Measurements from ENCODE around the gene IFIT1.
"Not testable (repeated sequence)": the region's sequence is repeated elsewhere in the genome, so short reads cannot be mapped to it uniquely, and the experiment has no call there.

The IFIT1 gene

DNA sequence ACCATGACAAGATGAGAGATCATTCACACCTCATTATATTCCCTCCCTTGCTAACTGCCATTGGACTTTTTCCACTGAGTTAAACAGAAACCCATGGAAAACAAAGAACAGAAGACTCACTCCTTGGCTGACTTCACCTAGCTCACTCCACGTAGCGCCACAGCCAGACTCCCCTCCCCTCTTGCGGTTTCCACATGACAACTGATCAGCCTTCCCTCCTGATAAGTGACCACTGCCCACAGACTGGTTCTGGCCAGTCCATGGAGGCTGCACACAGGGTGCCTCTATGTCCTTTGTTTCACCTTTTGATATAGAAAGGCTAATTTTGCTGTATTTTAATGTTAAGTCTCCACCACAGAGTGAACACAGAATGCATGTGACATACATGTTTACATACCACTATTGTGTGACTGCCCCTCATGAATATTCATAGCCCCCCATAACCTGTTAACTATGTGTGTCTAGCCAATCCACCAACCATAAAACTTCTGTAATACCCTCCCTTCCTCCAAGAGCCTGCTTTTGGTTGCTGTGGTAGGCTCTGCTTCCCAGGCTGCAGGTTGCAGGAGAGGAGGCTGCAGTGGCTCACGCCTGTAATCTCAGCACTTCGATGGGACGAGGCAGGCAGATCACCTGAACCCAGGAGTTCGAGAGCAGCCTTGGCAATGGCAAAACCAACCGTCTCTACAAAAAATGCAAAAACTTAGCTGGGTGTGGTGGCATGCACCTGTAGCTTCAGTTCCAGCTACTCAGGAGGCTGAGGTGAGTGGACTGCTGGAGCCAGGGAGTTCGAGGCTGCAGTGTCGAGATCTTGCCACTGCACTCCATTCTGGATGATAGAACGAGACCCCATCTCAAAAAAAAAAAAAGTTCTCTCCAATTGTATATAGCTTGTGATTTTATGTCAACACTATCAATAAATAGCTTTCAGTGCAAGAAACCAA, 12.0 kb downstream of the IFIT1 start:
- no peak for DNase-seq

DNA sequence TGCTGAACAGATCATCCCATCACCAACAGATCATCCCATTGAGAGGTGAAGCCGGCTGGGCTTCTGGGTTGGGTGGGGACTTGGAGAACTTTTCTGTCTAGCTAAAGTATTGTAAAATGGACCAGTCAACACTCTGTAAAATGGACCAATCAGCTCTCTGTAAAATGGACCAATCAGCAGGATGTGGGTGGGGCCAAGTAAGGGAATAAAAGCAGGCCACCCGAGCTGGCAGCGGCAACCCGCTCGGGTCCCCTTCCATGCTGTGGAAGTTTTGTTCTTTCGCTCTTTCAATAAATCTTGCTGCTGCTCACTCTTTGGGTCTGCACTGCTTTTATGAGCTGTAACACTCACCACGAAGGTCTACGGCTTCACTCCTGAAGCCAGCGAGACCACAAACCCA, 13.8 kb downstream of the IFIT1 start:
- not testable (repeated sequence) for DNase-seq

GRCh38 chr10:89407792-89408191, 15.4 kb downstream of the IFIT1 start:
- not testable (repeated sequence) for DNase-seq

GRCh38 chr10:89409282-89409681, 16.9 kb downstream of the IFIT1 start:
- not testable (repeated sequence) for DNase-seq

DNA sequence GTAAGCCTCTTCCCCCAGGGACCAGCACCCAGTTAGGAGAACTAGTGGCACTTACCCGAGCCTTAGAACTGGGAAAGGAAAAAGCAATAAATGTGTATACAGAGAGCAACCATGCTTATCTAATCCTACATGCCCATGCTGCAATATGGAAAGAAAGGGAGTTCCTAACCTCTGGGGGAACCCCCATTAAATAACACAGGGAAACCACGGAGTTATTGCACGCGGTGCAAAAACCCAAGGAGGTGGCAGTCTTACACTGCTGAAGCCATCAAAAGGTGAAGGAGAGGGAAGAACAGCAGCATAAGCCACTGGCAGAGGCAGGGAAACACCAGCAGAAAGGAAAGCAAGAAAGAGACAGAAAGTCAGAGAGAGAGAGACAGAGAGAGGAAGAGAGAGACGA, 18.1 kb downstream of the IFIT1 start:
- DNase-seq: peak; percentile 48

- not testable (repeated sequence) for DNase-seq
Measured at GRCh38 chr10:89411135-89411534, 18.7 kb downstream of the IFIT1 start.

DNA sequence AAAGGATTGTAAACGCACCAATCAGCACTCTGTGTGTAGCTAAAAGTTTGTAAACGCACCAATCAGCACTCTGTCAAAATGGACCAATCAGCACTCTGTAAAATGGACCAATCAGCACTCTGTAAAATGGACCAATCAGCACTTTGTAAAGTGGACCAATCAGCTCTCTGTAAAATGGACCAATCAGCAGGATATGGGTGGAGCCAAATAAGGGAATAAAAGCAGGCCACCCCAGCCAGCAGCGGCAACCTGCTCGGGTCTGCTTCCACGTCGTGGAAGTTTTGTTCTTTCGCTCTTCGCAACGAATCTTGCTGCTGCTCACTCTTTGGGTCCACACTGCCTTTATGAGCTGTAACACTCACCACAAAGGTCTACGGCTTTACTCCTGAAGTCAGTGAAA, 19.9 kb downstream of the IFIT1 start:
- DNase-seq: not testable (repeated sequence)

GRCh38 chr10:89413398-89413912, 21.0 kb downstream of the IFIT1 start:
- no peak for DNase-seq

DNA sequence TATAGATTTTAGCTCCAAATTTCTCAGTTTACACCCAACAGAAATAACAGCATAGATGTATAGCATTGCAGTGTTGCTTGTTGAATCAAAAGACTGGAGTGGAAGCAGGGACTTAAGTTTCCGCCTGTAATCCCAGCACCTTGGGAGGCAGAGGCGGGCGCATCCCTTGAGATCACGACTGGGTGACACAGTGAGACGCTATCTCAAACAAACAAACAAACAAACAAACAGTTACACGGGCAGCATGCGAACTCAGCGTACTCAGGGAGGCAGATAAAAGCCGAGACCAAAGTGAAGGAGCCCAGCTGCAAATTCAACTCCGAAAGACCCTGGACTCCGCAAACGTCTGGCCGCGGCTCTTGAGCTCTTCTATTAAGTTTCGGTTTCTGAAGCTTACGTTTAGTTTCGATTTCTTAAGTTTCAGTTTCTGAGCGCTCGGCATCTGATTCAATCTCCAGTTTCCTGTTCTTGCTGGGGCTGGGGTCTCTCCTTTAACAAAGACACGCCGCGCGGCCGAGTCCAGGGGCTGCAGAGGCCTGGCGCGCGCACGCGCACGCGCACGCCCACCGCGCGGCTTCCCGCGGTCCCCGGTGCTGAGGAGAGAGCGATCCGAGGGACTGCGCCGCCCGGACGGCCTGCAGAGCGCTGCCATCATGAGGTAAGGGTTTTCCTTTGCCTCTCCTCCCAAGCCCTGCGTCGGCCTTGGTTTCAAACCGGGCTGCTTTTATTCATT, 21.9 kb downstream of the IFIT1 start, which contains the start of gene IFIT5:
TSS of gene IFIT5 (plus strand) at position 423 of the 733 bp plus-strand sequence. CDS start at position 654, 231 bp downstream.
- peak; percentile 95 for DNase-seq

- DNase-seq: peak; percentile 65
Measured at GRCh38 chr10:89414879-89415821, 22.7 kb downstream of the IFIT1 start.

- no peak for DNase-seq
Measured at GRCh38 chr10:89416465-89416864, 24.0 kb downstream of the IFIT1 start.

- DNase-seq: no peak
Measured at GRCh38 chr10:89419548-89419947, 27.1 kb downstream of the IFIT1 start.

GRCh38 chr10:89421018-89421476, 28.6 kb downstream of the IFIT1 start:
- DNase-seq: no peak

- no peak for DNase-seq
Measured at GRCh38 chr10:89425000-89425399, 32.6 kb downstream of the IFIT1 start.

DNA sequence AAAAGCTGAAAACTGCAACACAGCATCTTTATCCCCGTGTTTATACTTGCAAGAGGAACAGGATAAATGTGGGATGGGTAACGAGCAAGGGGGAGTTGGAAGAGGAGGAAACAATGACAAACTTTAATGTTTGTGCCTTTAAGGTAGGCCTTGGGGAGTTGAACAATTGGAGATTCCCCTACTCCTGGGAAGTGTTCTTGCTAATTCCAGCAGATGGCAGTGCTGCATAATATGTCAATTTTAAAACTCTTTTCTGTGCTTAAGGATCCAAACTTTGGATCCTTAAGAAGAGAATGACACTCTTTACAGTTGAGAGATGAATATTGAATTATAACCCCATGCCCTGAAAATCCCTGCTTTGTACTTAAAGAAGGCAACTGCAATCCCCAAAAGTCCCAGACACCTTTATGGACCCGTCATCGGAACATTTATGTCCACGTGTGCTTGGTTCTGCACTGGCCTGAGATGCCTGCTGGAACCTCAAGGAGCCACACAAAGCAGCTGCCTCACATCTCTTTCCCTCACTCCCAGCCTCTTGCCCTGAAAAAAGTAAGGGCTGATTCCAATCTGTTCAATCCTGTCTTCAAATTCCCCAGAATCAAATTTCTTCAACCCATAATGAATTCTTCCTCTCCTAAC, 33.9 kb downstream of the IFIT1 start:
- peak; percentile 56 for DNase-seq

DNA sequence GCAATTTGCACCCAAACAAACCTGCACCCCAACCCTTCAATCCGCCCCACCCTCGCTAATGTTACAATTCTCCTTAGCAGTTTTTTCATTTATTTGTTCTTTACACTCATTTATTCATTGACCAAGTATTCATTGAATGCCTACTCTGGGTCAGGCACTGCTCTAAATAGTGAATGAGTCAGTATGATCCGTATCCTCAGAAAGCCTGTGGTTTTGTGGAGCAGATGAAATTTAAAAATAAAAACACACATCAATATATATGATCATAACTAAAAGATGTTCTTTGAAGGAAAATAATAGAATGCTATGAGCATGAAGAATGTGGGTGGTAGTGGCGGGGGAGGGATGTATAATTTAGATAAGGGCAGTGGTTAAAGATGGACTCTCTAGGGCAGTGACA, 35.2 kb downstream of the IFIT1 start:
- DNase-seq: no peak

DNA sequence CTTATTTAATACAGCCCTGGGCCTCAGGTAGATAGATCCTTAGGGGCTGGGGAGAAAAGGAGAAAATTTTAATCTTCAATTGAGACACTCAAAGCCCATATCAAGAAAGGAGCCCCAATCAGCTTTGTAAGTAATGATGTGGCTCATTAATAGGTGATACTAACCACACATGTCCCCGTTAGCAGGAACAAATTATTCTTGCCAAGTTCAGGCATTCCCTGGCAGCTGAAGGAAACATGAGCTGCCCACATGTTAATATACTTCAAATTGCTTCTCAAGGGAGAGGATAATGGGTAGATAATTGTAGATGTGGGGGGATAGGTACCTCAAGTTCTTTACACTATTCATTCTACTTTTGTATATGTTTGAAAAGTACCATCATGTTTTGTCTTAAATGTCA, 36.5 kb downstream of the IFIT1 start:
- DNase-seq: no peak

DNA sequence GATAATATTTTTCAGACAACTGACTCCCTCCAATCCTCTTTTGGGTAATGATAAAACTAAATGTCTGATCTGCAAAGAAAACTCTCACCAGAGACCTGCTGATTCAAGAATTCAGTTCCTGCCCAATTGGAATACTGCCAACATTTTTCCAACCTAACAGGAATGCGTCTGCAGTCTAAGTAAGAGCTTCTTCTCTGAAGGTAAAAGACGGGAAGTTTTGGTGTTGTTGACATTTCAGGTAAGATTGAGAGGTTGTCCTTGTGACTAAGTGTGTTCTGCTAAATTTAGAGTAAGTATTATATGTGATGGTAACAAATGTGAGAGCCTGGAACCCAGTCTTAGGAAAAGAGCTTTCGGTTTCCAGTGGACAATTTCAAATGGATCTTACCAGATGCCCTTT, 39.6 kb downstream of the IFIT1 start:
- DNase-seq: no peak

DNA sequence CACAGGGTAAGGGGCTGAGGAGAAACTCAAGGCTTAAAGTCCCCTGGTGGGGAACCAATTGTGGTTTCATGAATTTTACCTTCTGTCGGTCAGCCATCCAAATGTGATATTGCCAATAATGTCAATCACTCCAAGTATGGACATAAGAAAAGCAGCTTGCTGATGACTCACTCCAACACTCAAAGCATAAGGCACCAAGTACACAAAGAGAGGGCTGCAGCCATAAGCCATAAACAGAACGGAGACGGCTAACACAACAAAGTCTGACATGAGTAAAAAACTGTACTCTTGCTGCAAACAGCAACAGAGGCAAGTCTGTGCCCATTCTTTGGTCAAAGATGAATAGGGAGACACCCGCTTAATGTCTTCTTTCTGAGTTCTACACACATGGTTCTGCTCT, 46.1 kb downstream of the IFIT1 start:
- DNase-seq: no peak

GRCh38 chr10:89440226-89441009, 48.0 kb downstream of the IFIT1 start:
- DNase-seq: no peak

GRCh38 chr10:89442289-89442688, 49.9 kb downstream of the IFIT1 start:
- no peak for DNase-seq
